Measurements from ENCODE around the gene ADCY3.

- no peak for TF ChIP-seq POLR2A (IDR thresholded peaks at IDR 0.05)
- no peak for TF ChIP-seq EP300 (IDR thresholded peaks at IDR 0.05)
- no peak for TF ChIP-seq CTCF (IDR thresholded peaks at IDR 0.05)
- no peak for TF ChIP-seq POLR2AphosphoS5 (IDR thresholded peaks at IDR 0.05)
Observed at GRCh38 chr2:24919506-24920097, 435 bp downstream of the ADCY3 start.
